Measurements from ENCODE around the gene LGR5. TPM values are rescaled to one million over a fixed set of nuclear protein-coding genes. Genes with fewer than 3 reads are reported as not detected.
A peak's percentile ranks its signal among the peaks of the same experiment; 100 is the strongest.

Gene LGR5
- total RNA-seq, 4 donors from 2014 or later: 5.1 to 19.8 (median 17.6) TPM

- no peak for DNase-seq
- no peaks in the 10 kb centered on the region for H3K4me1 ChIP-seq
Measured at GRCh38 chr12:71465796-71466195, 26.2 kb downstream of the LGR5 start.

GRCh38 chr12:71469258-71469750 lies 29.7 kb downstream of the LGR5 start:
- no peaks in the 10 kb centered on the region for H3K27me3 ChIP-seq
- no peaks in the 10 kb centered on the region for H3K36me3 ChIP-seq
- no peaks in the 10 kb centered on the region for H3K4me1 ChIP-seq
- H3K27ac ChIP-seq: no peak overlapping the region
- no peak overlapping the region for H3K4me3 ChIP-seq
- peak in 2 of 3 donors; percentile 56 to 69 for DNase-seq
- no peaks in the 10 kb centered on the region for H3K9me3 ChIP-seq
- TF ChIP-seq POLR2A (IDR thresholded peaks at IDR 0.05): no peak
- no peak for TF ChIP-seq CTCF (IDR thresholded peaks at IDR 0.05)

More at GRCh38 chr12:71465796-71466195, 26.2 kb downstream of the LGR5 start:
- no peak overlapping the region for H3K27ac ChIP-seq
- H3K4me3 ChIP-seq: no peak overlapping the region
- H3K9me3 ChIP-seq: no peaks in the 10 kb centered on the region
- no peak for TF ChIP-seq CTCF (IDR thresholded peaks at IDR 0.05)
- no peak for TF ChIP-seq POLR2A (IDR thresholded peaks at IDR 0.05)
- no peaks in the 10 kb centered on the region for H3K27me3 ChIP-seq
- no peaks in the 10 kb centered on the region for H3K36me3 ChIP-seq

- Histone ChIP-seq H3K9me3 (no peaks in the 10 kb centered on the region), H3K36me3 (no peaks in the 10 kb centered on the region), H3K27ac (no peak overlapping the region), H3K27me3 (no peaks in the 10 kb centered on the region), H3K4me1 (no peaks in the 10 kb centered on the region), H3K4me3 (no peak overlapping the region)
- DNase-seq: no peak
- no peak for TF ChIP-seq CTCF (IDR thresholded peaks at IDR 0.05)
- TF ChIP-seq POLR2A (IDR thresholded peaks at IDR 0.05): no peak
Measured at GRCh38 chr12:71472441-71472911, 32.9 kb downstream of the LGR5 start.

- no peak overlapping the region for H3K4me3 ChIP-seq
- H3K27me3 ChIP-seq: no peaks in the 10 kb centered on the region
- no peaks in the 10 kb centered on the region for H3K4me1 ChIP-seq
- DNase-seq: no peak
- H3K27ac ChIP-seq: no peak overlapping the region
- no peak for TF ChIP-seq CTCF (IDR thresholded peaks at IDR 0.05)
- no peaks in the 10 kb centered on the region for H3K9me3 ChIP-seq
- H3K36me3 ChIP-seq: no peaks in the 10 kb centered on the region
Measured at GRCh38 chr12:71474791-71475190, 35.2 kb downstream of the LGR5 start.

GRCh38 chr12:71475280-71475679 lies 35.7 kb downstream of the LGR5 start:
- H3K36me3 ChIP-seq: no peaks in the 10 kb centered on the region
- H3K27ac ChIP-seq: no peak overlapping the region
- H3K9me3 ChIP-seq: no peaks in the 10 kb centered on the region
- no peaks in the 10 kb centered on the region for H3K4me1 ChIP-seq
- no peaks in the 10 kb centered on the region for H3K27me3 ChIP-seq
- no peak overlapping the region for H3K4me3 ChIP-seq
- no peak for TF ChIP-seq POLR2A (IDR thresholded peaks at IDR 0.05)
- TF ChIP-seq CTCF (IDR thresholded peaks at IDR 0.05): no peak
- DNase-seq: no peak

GRCh38 chr12:71476513-71476912 lies 36.9 kb downstream of the LGR5 start:
- TF ChIP-seq CTCF (IDR thresholded peaks at IDR 0.05): no peak
- TF ChIP-seq POLR2A (IDR thresholded peaks at IDR 0.05): no peak
- no peak overlapping the region for H3K4me3 ChIP-seq
- H3K27ac ChIP-seq: no peak overlapping the region
- H3K36me3 ChIP-seq: no peaks in the 10 kb centered on the region
- DNase-seq: no peak
- no peaks in the 10 kb centered on the region for H3K4me1 ChIP-seq
- no peaks in the 10 kb centered on the region for H3K9me3 ChIP-seq
- H3K27me3 ChIP-seq: no peaks in the 10 kb centered on the region

All from Peyer's patch (tissue), 4 donors.